HEK293 (cell line): ENCODE results near the gene PPY.

Experiments used
- GLIS2 ChIP-seq: fragments of 450-650 bp; formaldehyde crosslinking; IDR thresholded peaks from 2 replicates; pipeline ENCODE4 v1.5.1; 2016; ENCODE audit warnings: missing biosample characterization, missing genetic modification characterization
- HOXA7 ChIP-seq: sonication (generic); formaldehyde crosslinking; IDR thresholded peaks from 2 replicates; pipeline ENCODE4 v1.8.1; 2022; ENCODE audit warnings: missing genetic modification reagents, borderline replicate concordance
- HOXC10 ChIP-seq: sonication (generic); formaldehyde crosslinking; IDR thresholded peaks from 2 replicates; pipeline ENCODE4 v1.8.1; 2023; ENCODE audit warnings: mild to moderate bottlenecking, missing genetic modification reagents
- INSM2 ChIP-seq: fragments of 450-650 bp; formaldehyde crosslinking; IDR thresholded peaks from 2 replicates; pipeline ENCODE4 v1.5.1; 2016; ENCODE audit warnings: missing biosample characterization, missing genetic modification characterization
- KLF17 ChIP-seq: fragments of 450-650 bp; formaldehyde crosslinking; IDR thresholded peaks from 2 replicates; pipeline ENCODE4 v1.5.1; 2016; ENCODE audit warnings: missing biosample characterization, missing genetic modification characterization
- MYNN ChIP-seq: fragments of 450-650 bp; formaldehyde crosslinking; IDR thresholded peaks from 2 replicates; pipeline ENCODE4 v1.5.1; 2016; ENCODE audit warnings: missing biosample characterization, missing genetic modification characterization, borderline replicate concordance
- REST ChIP-seq: fragments of 450-650 bp; formaldehyde crosslinking; IDR thresholded peaks from 2 replicates; pipeline ENCODE4 v1.5.1; 2016; ENCODE audit warnings: missing biosample characterization, missing genetic modification characterization
- SP3 ChIP-seq: fragments of 450-650 bp; formaldehyde crosslinking; IDR thresholded peaks from 2 replicates; pipeline ENCODE4 v1.5.1; 2016; ENCODE audit warnings: missing biosample characterization, missing genetic modification characterization
- TCF7L2 ChIP-seq: IDR thresholded peaks from 2 replicates; pipeline ENCODE4 v1.6.1; 2011; ENCODE audit warnings: low read depth, mild to moderate bottlenecking, inconsistent platforms, low read length, moderate library complexity, borderline replicate concordance
- ZNF121 ChIP-seq: fragments of 450-650 bp; formaldehyde crosslinking; IDR thresholded peaks from 2 replicates; pipeline ENCODE4 v1.5.1; 2016; ENCODE audit warnings: missing biosample characterization, missing genetic modification characterization
- ZNF133 ChIP-seq: fragments of 450-650 bp; formaldehyde crosslinking; IDR thresholded peaks from 2 replicates; pipeline ENCODE4 v1.5.1; 2016; ENCODE audit warnings: missing biosample characterization, missing genetic modification characterization
- ZNF146 ChIP-seq: fragments of 450-650 bp; formaldehyde crosslinking; IDR thresholded peaks from 2 replicates; pipeline ENCODE4 v1.5.1; 2016; ENCODE audit warnings: missing biosample characterization, missing genetic modification characterization
- ZNF148 ChIP-seq: fragments of 450-650 bp; formaldehyde crosslinking; IDR thresholded peaks from 2 replicates; pipeline ENCODE4 v1.5.0; 2017; ENCODE audit warnings: missing biosample characterization, missing genetic modification characterization, borderline replicate concordance
- ZNF169 ChIP-seq: fragments of 450-650 bp; formaldehyde crosslinking; IDR thresholded peaks from 2 replicates; pipeline ENCODE4 v1.5.1; 2016; ENCODE audit warnings: missing biosample characterization, missing genetic modification characterization
- ZNF174 ChIP-seq: fragments of 450-650 bp; formaldehyde crosslinking; IDR thresholded peaks from 2 replicates; pipeline ENCODE4 v1.5.0; 2017; ENCODE audit warnings: missing biosample characterization, mild to moderate bottlenecking, missing genetic modification characterization
- ZNF2 ChIP-seq: fragments of 450-650 bp; formaldehyde crosslinking; IDR thresholded peaks from 2 replicates; pipeline ENCODE4 v1.5.1; 2016; ENCODE audit warnings: missing biosample characterization, missing genetic modification characterization
- ZNF214 ChIP-seq: fragments of 450-650 bp; formaldehyde crosslinking; IDR thresholded peaks from 2 replicates; pipeline ENCODE4 v1.5.1; 2017; ENCODE audit warnings: missing biosample characterization, mild to moderate bottlenecking, missing genetic modification characterization, borderline replicate concordance
- ZNF366 ChIP-seq: fragments of 450-650 bp; formaldehyde crosslinking; conservative IDR thresholded peaks from 2 replicates; pipeline ENCODE4 v1.5.1; 2016; ENCODE audit warnings: missing biosample characterization, missing genetic modification characterization
- ZNF423 ChIP-seq: fragments of 450-650 bp; formaldehyde crosslinking; IDR thresholded peaks from 2 replicates; pipeline ENCODE4 v1.5.1; 2016; ENCODE audit warnings: missing biosample characterization, missing genetic modification characterization
- ZNF548 ChIP-seq: fragments of 450-650 bp; formaldehyde crosslinking; IDR thresholded peaks from 2 replicates; pipeline ENCODE4 v1.5.1; 2016; ENCODE audit warnings: missing biosample characterization, missing genetic modification characterization
- ZNF660 ChIP-seq: fragments of 450-650 bp; IDR thresholded peaks from 2 replicates; pipeline ENCODE4 v1.5.1; 2018; ENCODE audit warnings: missing biosample characterization, mild to moderate bottlenecking, missing genetic modification characterization
- ZNF785 ChIP-seq: fragments of 450-650 bp; formaldehyde crosslinking; IDR thresholded peaks from 2 replicates; pipeline ENCODE4 v1.5.1; 2016; ENCODE audit warnings: missing biosample characterization, missing genetic modification characterization
- ZNF830 ChIP-seq: fragments of 450-650 bp; IDR thresholded peaks from 2 replicates; pipeline ENCODE4 v1.5.0; 2018; ENCODE audit warnings: missing biosample characterization, missing genetic modification characterization, low read depth, mild to moderate bottlenecking, moderate library complexity
- TF ChIP-seq, protein P1 (sequence below): fragments of 450-650 bp; formaldehyde crosslinking; conservative IDR thresholded peaks from 2 replicates; pipeline ENCODE4 v1.5.1; 2016; ENCODE audit warnings: low read depth, missing biosample characterization, missing genetic modification characterization
- TF ChIP-seq, protein P2 (sequence below): fragments of 450-650 bp; IDR thresholded peaks from 2 replicates; pipeline ENCODE4 v1.5.1; 2018; ENCODE audit warnings: missing biosample characterization, missing genetic modification characterization

Gene PPY

DNA sequence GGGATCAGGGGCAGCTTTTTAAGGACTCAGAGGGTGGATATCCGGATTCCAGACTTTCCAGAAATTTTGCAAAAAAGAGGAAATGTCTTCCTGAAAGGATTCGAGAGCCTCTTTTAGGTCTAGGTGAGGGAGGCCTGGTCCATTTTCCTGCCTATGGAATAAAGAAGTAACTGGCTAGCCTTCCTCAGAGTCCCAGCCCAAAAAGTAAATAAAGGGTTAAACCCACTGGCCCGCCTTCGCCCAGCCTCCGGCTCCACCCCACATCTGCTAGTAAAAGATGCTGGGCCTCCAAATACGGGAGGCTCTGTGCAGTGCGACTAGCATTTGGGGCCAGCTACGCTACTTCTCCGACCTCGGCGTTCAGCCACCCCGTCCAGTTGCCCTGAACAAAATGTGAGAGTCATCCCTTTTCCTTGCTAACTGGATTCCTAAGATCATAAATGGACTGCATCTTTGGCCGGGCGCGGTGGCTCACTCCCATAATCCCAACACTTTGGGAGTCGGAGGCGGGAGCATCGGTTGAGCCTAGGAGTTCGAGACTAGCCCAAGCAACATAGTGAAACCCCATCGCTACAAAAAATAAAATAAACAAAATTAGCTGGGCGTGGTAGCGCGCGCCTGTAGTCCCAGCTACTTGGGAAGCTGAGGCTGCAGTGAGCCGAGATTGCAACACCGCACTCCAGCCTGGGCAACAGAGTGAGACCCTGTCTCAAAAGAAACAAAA, 34.1 kb downstream of the PPY start (continued):
- TF ChIP-seq, protein P1, sequence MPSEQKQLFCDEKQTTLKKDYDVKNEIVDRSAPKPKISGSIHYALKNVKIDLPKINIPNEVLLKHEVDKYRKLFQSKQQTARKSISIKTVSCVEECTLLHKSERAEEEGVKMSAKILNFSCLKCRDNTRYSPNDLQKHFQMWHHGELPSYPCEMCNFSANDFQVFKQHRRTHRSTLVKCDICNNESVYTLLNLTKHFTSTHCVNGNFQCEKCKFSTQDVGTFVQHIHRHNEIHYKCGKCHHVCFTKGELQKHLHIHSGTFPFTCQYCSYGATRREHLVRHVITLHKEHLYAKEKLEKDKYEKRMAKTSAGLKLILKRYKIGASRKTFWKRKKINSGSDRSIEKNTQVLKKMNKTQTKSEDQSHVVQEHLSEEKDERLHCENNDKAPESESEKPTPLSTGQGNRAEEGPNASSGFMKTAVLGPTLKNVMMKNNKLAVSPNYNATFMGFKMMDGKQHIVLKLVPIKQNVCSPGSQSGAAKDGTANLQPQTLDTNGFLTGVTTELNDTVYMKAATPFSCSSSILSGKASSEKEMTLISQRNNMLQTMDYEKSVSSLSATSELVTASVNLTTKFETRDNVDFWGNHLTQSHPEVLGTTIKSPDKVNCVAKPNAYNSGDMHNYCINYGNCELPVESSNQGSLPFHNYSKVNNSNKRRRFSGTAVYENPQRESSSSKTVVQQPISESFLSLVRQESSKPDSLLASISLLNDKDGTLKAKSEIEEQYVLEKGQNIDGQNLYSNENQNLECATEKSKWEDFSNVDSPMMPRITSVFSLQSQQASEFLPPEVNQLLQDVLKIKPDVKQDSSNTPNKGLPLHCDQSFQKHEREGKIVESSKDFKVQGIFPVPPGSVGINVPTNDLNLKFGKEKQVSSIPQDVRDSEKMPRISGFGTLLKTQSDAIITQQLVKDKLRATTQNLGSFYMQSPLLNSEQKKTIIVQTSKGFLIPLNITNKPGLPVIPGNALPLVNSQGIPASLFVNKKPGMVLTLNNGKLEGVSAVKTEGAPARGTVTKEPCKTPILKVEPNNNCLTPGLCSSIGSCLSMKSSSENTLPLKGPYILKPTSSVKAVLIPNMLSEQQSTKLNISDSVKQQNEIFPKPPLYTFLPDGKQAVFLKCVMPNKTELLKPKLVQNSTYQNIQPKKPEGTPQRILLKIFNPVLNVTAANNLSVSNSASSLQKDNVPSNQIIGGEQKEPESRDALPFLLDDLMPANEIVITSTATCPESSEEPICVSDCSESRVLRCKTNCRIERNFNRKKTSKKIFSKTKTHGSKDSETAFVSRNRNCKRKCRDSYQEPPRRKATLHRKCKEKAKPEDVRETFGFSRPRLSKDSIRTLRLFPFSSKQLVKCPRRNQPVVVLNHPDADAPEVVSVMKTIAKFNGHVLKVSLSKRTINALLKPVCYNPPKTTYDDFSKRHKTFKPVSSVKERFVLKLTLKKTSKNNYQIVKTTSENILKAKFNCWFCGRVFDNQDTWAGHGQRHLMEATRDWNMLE (tag by site-specific recombination), result no peak
- TF ChIP-seq GLIS2 (tag by site-specific recombination) (0 out of 2 replicates have a peak, but pooled peaks have one; percentile 8), ZNF785 (tag by site-specific recombination) (no peak), ZNF174 (no peak), ZNF169 (tag by site-specific recombination) (no peak), INSM2 (tag by site-specific recombination) (no peak), TCF7L2 (no peak), ZNF366 (no peak), ZNF146 (tag by site-specific recombination) (no peak), MYNN (tag by site-specific recombination) (no peak), HOXA7 (CRISPR knock-in tag) (no peak), SP3 (tag by site-specific recombination) (peak; percentile 75), ZNF2 (tag by site-specific recombination) (peak; percentile 68; the same call in 1 of the 2 replicates), KLF17 (tag by site-specific recombination) (peak; percentile 68), ZNF830 (tag by site-specific recombination) (no peak), ZNF121 (tag by site-specific recombination) (peak; percentile 100), ZNF548 (tag by site-specific recombination) (no peak), HOXC10 (no peak), ZNF214 (no peak), ZNF423 (tag by site-specific recombination) (no peak), REST (tag by site-specific recombination) (no peak), ZNF660 (peak; percentile 61; the same call in 1 of the 2 replicates), ZNF133 (tag by site-specific recombination) (no peak), ZNF148 (tag by site-specific recombination) (no peak)
- TF ChIP-seq, protein P2, sequence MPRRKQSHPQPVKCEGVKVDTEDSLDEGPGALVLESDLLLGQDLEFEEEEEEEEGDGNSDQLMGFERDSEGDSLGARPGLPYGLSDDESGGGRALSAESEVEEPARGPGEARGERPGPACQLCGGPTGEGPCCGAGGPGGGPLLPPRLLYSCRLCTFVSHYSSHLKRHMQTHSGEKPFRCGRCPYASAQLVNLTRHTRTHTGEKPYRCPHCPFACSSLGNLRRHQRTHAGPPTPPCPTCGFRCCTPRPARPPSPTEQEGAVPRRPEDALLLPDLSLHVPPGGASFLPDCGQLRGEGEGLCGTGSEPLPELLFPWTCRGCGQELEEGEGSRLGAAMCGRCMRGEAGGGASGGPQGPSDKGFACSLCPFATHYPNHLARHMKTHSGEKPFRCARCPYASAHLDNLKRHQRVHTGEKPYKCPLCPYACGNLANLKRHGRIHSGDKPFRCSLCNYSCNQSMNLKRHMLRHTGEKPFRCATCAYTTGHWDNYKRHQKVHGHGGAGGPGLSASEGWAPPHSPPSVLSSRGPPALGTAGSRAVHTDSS (tag by site-specific recombination), result no peak
